Suprapubic skin (tissue), 3 donors: ENCODE data around the gene ARL8A.

Source experiments
- CTCF ChIP-seq, 2 donors: fragments of 200-600 bp in 1 of 2; fragments of 450-650 bp in 1 of 2; sonication (generic) in 1 of 2; IDR thresholded peaks; one replicate each; pipeline ENCODE4 v1.5.1; 2016 to 2019; ENCODE audit warnings: antibody characterized with exemption in 2 of 2, mild to moderate bottlenecking in 1 of 2, moderate library complexity in 1 of 2
- POLR2AphosphoS5 ChIP-seq, 3 donors: sonication (generic); formaldehyde crosslinking; IDR thresholded peaks; one replicate each; pipeline ENCODE4 v1.6.1; 2017; ENCODE audit warnings: antibody characterized with exemption in 3 of 3

- TF ChIP-seq CTCF (IDR thresholded peaks at IDR 0.05) (no peak), POLR2AphosphoS5 (IDR thresholded peaks at IDR 0.05) (no peak)
Measured at GRCh38 chr1:202129453-202130296, 14.9 kb downstream of the ARL8A start.
